ENCODE data around the gene TOMM40. TPM values are rescaled to one million over a fixed set of nuclear protein-coding genes. Genes with fewer than 3 reads are reported as not detected.
A peak's percentile ranks its signal among the peaks of the same experiment; 100 is the strongest.

Gene TOMM40
- total and polyA plus RNA-seq, 7 experiments from 2014 or later: 26.3 to 73.3 (median 37.5) TPM

DNA sequence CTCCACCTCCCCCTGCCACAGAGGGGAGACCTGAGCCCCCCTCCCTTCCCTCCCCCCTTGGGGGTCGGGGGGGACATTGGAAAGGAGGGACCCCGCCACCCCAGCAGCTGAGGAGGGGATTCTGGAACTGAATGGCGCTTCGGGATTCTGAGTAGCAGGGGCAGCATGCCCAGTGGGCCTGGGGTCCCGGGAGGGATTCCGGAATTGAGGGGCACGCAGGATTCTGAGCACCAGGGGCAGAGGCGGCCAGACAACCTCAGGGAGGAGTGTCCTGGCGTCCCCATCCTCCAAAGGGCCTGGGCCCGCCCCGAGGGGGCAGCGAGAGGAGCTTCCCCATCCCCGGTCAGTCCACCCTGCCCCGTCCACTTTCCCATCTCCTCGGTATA lies 12.2 kb downstream of the TOMM40 start:
- Histone ChIP-seq H3K4me1 (ENCODE audit: control insufficient read depth in 2 of 2, insufficient read depth in 2 of 2, low read length in 2 of 2) (no peaks in the 10 kb centered on the region), H3K9me3 (ENCODE audit: control insufficient read depth in 2 of 3, low read length in 3 of 3) (no peaks in the 10 kb centered on the region), H3K27ac (ENCODE audit: low read depth, low read length) (no peak overlapping the region), H3K36me3 (ENCODE audit: control insufficient read depth in 2 of 3, insufficient read depth in 3 of 3, low read length in 3 of 3) (peaks cover 0 to 38% (median 0%) of the 10 kb centered on the region in 3 experiments), H3K4me3 (ENCODE audit: low read length) (no peak overlapping the region), H3K27me3 (ENCODE audit: control insufficient read depth in 2 of 2, insufficient read depth in 2 of 2, low read length in 2 of 2) (peaks cover 0 to 4% of the 10 kb centered on the region in 2 donors)
- Mint-ChIP-seq H3K4me3 (no peak overlapping the region), H3K27ac (peak overlapping the region in 1 of 9 donors; percentile 19), H3K27me3 (peaks cover 18 to 22% (median 20%) of the 10 kb centered on the region in 5 donors), H3K9me3 (no peaks in the 10 kb centered on the region), H3K36me3 (peaks cover 0 to 16% (median 7%) of the 10 kb centered on the region in 5 donors), H3K4me1 (peaks cover 5 to 15% (median 10%) of the 10 kb centered on the region in 7 donors)
- ATAC-seq (no peak), DNase-seq (no peak)
- ChIA-PET CTCF (interaction anchor here (0.8 to 1.7 kb wide), 2 partner anchors 25 to 49 kb away, joined by 4 to 5 read pairs; no protein-coding TSS in a partner anchor), POLR2A (no interaction called here)
- intact Hi-C loops (cut with micrococcal nuclease): loop anchor here (1.0 to 5.0 kb wide), 5 partner anchors 48 to 344 kb away; partner anchors contain the start of genes CLPTM1 (in 1 of the 2) and EXOC3L2 (in 1 of the 2)

DNA sequence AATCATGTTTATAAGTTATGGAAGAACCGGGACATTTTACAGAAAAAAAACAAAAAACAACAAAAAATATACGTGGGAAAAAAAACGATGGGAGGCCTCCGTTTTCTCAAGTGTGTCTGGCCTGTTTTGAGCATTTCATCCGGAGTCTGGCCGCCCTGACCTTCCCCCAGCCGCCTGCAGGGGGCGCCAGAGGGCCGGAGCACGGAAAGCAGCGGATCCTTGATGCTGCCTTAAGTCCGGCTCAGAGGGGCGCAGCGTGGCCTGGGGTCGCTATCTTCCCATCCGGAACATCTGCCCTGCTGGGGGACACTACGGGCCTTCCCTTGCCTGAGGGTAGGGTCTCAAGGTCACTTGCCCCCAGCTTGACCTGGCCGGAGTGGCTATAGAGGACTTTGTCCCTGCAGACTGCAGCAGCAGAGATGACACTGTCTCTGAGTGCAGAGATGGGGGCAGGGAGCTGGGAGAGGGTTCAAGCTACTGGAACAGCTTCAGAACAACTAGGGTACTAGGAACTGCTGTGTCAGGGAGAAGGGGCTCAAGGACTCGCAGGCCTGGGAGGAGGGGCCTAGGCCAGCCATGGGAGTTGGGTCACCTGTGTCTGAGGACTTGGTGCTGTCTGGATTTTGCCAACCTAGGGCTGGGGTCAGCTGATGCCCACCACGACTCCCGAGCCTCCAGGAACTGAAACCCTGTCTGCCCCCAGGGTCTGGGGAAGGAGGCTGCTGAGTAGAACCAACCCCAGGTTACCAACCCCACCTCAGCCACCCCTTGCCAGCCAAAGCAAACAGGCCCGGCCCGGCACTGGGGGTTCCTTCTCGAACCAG lies 12.8 kb downstream of the TOMM40 start:
- H3K36me3 Mint-ChIP-seq: peaks cover 0 to 15% (median 7%) of the 10 kb centered on the region in 5 donors
- Histone ChIP-seq H3K4me1 (ENCODE audit: control insufficient read depth in 2 of 2, insufficient read depth in 2 of 2, low read length in 2 of 2) (no peaks in the 10 kb centered on the region), H3K4me3 (ENCODE audit: low read length) (no peak overlapping the region), H3K27ac (ENCODE audit: low read depth, low read length) (no peak overlapping the region), H3K27me3 (ENCODE audit: control insufficient read depth in 2 of 2, insufficient read depth in 2 of 2, low read length in 2 of 2) (peaks cover 0 to 4% of the 10 kb centered on the region in 2 donors), H3K36me3 (ENCODE audit: control insufficient read depth in 2 of 3, insufficient read depth in 3 of 3, low read length in 3 of 3) (peaks cover 0 to 38% (median 0%) of the 10 kb centered on the region in 3 experiments), H3K9me3 (ENCODE audit: control insufficient read depth in 2 of 3, low read length in 3 of 3) (no peaks in the 10 kb centered on the region)
- peaks cover 18 to 22% (median 20%) of the 10 kb centered on the region in 5 donors for H3K27me3 Mint-ChIP-seq
- no peak overlapping the region for H3K4me3 Mint-ChIP-seq
- POLR2A ChIA-PET: no interaction called here
- ATAC-seq (peak; percentile 81), DNase-seq (peak; percentile 49 to 86 (median 70))
- peaks cover 5 to 13% (median 10%) of the 10 kb centered on the region in 7 donors for H3K4me1 Mint-ChIP-seq
- CTCF ChIA-PET: interaction anchor here (1.0 kb wide), 2 partner anchors 48 to 263 kb away, joined by 3 read pairs; no protein-coding TSS in a partner anchor
- intact Hi-C loops (cut with micrococcal nuclease): loop anchor here (1.0 to 5.0 kb wide), 5 partner anchors 47 to 343 kb away; partner anchors contain the start of genes CLPTM1 (in 1 of the 2) and EXOC3L2 (in 1 of the 2)
- peak overlapping the region in 2 of 9 donors; percentile 19 to 49 for H3K27ac Mint-ChIP-seq
- no peaks in the 10 kb centered on the region for H3K9me3 Mint-ChIP-seq

DNA sequence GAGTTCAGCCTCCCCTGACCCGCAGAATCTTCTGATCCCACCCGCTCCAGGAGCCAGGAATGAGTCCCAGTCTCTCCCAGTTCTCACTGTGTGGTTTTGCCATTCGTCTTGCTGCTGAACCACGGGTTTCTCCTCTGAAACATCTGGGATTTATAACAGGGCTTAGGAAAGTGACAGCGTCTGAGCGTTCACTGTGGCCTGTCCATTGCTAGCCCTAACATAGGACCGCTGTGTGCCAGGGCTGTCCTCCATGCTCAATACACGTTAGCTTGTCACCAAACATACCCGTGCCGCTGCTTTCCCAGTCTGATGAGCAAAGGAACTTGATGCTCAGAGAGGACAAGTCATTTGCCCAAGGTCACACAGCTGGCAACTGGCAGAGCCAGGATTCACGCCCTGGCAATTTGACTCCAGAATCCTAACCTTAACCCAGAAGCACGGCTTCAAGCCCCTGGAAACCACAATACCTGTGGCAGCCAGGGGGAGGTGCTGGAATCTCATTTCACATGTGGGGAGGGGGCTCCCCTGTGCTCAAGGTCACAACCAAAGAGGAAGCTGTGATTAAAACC lies 13.5 kb downstream of the TOMM40 start:
- Histone ChIP-seq H3K9me3 (ENCODE audit: control insufficient read depth in 2 of 3, low read length in 3 of 3) (no peaks in the 10 kb centered on the region), H3K36me3 (ENCODE audit: control insufficient read depth in 2 of 3, insufficient read depth in 3 of 3, low read length in 3 of 3) (peaks cover 0 to 37% (median 0%) of the 10 kb centered on the region in 3 experiments), H3K27me3 (ENCODE audit: control insufficient read depth in 2 of 2, insufficient read depth in 2 of 2, low read length in 2 of 2) (peaks cover 0 to 4% of the 10 kb centered on the region in 2 donors), H3K4me1 (ENCODE audit: control insufficient read depth in 2 of 2, insufficient read depth in 2 of 2, low read length in 2 of 2) (no peaks in the 10 kb centered on the region), H3K4me3 (ENCODE audit: low read length) (no peak overlapping the region), H3K27ac (ENCODE audit: low read depth, low read length) (no peak overlapping the region)
- ATAC-seq (no peak), DNase-seq (no peak)
- H3K36me3 Mint-ChIP-seq: peaks cover 0 to 19% (median 7%) of the 10 kb centered on the region in 5 donors
- intact Hi-C loops (cut with micrococcal nuclease): loop anchor here in 1 of 2 donors (5.0 kb wide), 1 partner anchor 343 kb away; the partner anchor contains the start of gene EXOC3L2
- no peaks in the 10 kb centered on the region for H3K9me3 Mint-ChIP-seq
- CTCF ChIA-PET: interaction anchor here (1.0 kb wide), 2 partner anchors 47 to 262 kb away, joined by 3 read pairs; no protein-coding TSS in a partner anchor
- H3K27me3 Mint-ChIP-seq: peaks cover 18 to 25% (median 20%) of the 10 kb centered on the region in 5 donors
- H3K4me1 Mint-ChIP-seq: peaks cover 5 to 13% (median 10%) of the 10 kb centered on the region in 7 donors
- H3K27ac Mint-ChIP-seq: no peak overlapping the region
- POLR2A ChIA-PET: no interaction called here
- H3K4me3 Mint-ChIP-seq: no peak overlapping the region

DNA sequence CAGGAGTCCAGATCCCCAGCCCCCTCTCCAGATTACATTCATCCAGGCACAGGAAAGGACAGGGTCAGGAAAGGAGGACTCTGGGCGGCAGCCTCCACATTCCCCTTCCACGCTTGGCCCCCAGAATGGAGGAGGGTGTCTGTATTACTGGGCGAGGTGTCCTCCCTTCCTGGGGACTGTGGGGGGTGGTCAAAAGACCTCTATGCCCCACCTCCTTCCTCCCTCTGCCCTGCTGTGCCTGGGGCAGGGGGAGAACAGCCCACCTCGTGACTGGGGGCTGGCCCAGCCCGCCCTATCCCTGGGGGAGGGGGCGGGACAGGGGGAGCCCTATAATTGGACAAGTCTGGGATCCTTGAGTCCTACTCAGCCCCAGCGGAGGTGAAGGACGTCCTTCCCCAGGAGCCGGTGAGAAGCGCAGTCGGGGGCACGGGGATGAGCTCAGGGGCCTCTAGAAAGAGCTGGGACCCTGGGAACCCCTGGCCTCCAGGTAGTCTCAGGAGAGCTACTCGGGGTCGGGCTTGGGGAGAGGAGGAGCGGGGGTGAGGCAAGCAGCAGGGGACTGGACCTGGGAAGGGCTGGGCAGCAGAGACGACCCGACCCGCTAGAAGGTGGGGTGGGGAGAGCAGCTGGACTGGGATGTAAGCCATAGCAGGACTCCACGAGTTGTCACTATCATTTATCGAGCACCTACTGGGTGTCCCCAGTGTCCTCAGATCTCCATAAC lies 14.5 kb downstream of the TOMM40 start, which contains the start of gene APOE:
APOE (plus strand) TSS at position 360 of the 724 bp plus-strand sequence. CDS start 829 bp downstream, outside the sequence.
- Mint-ChIP-seq H3K4me3 (peak within 1 kb of the TSS in 4 of 10 donors; percentile 19 to 50 (median 38)), H3K4me1 (peaks cover 5 to 15% (median 10%) of the 10 kb centered on the region in 7 donors), H3K36me3 (peaks cover 0 to 12% (median 3%) of the 10 kb centered on the region in 5 donors), H3K27ac (peak within 1 kb of the TSS in 2 of 9 donors; percentile 25 to 49), H3K9me3 (no peaks in the 10 kb centered on the region), H3K27me3 (peaks cover 18 to 29% (median 20%) of the 10 kb centered on the region in 5 donors)
- Histone ChIP-seq H3K36me3 (ENCODE audit: control insufficient read depth in 2 of 3, insufficient read depth in 3 of 3, low read length in 3 of 3) (peaks cover 0 to 26% (median 0%) of the 10 kb centered on the region in 3 experiments), H3K4me3 (ENCODE audit: low read length) (no peak within 1 kb of the TSS), H3K27ac (ENCODE audit: low read depth, low read length) (no peak within 1 kb of the TSS), H3K27me3 (ENCODE audit: control insufficient read depth in 2 of 2, insufficient read depth in 2 of 2, low read length in 2 of 2) (peaks cover 0 to 4% of the 10 kb centered on the region in 2 donors), H3K4me1 (ENCODE audit: control insufficient read depth in 2 of 2, insufficient read depth in 2 of 2, low read length in 2 of 2) (no peaks in the 10 kb centered on the region), H3K9me3 (ENCODE audit: control insufficient read depth in 2 of 3, low read length in 3 of 3) (no peaks in the 10 kb centered on the region)
- intact Hi-C loops (cut with micrococcal nuclease): no loop called here
- DNase-seq (no peak), ATAC-seq (no peak)
- POLR2A ChIA-PET: no interaction called here
- CTCF ChIA-PET: interaction anchor here (0.6 kb wide), 1 partner anchor 355 kb away, joined by 4 read pairs; no protein-coding TSS in a partner anchor

DNA sequence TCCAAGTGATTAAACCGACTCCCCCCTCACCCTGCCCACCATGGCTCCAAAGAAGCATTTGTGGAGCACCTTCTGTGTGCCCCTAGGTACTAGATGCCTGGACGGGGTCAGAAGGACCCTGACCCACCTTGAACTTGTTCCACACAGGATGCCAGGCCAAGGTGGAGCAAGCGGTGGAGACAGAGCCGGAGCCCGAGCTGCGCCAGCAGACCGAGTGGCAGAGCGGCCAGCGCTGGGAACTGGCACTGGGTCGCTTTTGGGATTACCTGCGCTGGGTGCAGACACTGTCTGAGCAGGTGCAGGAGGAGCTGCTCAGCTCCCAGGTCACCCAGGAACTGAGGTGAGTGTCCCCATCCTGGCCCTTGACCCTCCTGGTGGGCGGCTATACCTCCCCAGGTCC lies 16.6 kb downstream of the TOMM40 start:
- no peaks in the 10 kb centered on the region for H3K4me1 ChIP-seq (ENCODE audit: control insufficient read depth in 2 of 2, insufficient read depth in 2 of 2, low read length in 2 of 2)
- intact Hi-C loops (cut with micrococcal nuclease): no loop called here
- Mint-ChIP-seq H3K4me1 (peaks cover 5 to 15% (median 10%) of the 10 kb centered on the region in 7 donors), H3K4me3 (no peak overlapping the region), H3K27me3 (peaks cover 21 to 34% (median 28%) of the 10 kb centered on the region in 5 donors), H3K9me3 (no peaks in the 10 kb centered on the region), H3K36me3 (peaks cover 0 to 6% (median 0%) of the 10 kb centered on the region in 5 donors), H3K27ac (no peak overlapping the region)
- no peak for ATAC-seq
- POLR2A ChIA-PET: no interaction called here
- no peak overlapping the region for H3K27ac ChIP-seq (ENCODE audit: low read depth, low read length)
- H3K4me3 ChIP-seq (ENCODE audit: low read length): no peak overlapping the region
- CTCF ChIA-PET: no interaction called here
- no peak for DNase-seq
- no peaks in the 10 kb centered on the region for H3K9me3 ChIP-seq (ENCODE audit: control insufficient read depth in 2 of 3, low read length in 3 of 3)
- peaks cover 0 to 9% (median 0%) of the 10 kb centered on the region in 3 experiments for H3K36me3 ChIP-seq (ENCODE audit: control insufficient read depth in 2 of 3, insufficient read depth in 3 of 3, low read length in 3 of 3)
- peaks cover 0 to 4% of the 10 kb centered on the region in 2 donors for H3K27me3 ChIP-seq (ENCODE audit: control insufficient read depth in 2 of 2, insufficient read depth in 2 of 2, low read length in 2 of 2)
